HK-2 (cell line): ENCODE data around the gene ERN1.

Experiments
- DNase-seq: peaks from one replicate; pipeline ENCODE4 v3.0.0-alpha.2; 2018; ENCODE audit not compliant: unreplicated experiment

The ERN1 gene

DNA sequence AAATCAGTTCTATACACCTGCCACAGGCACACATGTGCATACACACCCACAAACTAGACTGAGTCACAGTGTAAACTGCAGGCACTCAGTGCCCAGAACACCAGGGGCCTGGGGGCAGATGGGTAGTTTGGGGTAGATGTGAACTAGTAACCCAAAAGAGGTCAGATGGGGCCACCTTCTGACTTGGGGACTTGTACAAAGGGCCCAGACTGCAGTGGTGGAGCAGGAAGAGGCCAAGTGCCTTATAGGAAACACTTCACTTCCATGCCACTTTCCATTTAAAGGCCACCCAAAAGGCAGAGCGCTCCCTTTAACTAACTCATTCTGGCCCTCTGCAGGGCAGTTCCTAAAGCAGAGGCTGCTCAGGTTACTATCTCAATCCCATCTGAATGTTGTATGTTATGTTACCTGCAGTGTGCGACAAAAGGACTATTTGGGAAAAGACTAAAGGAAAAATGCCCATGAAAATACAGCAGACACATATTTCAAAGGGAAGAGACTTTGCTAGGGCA, 27.8 kb upstream of the ERN1 start:
- no peak for DNase-seq

DNA sequence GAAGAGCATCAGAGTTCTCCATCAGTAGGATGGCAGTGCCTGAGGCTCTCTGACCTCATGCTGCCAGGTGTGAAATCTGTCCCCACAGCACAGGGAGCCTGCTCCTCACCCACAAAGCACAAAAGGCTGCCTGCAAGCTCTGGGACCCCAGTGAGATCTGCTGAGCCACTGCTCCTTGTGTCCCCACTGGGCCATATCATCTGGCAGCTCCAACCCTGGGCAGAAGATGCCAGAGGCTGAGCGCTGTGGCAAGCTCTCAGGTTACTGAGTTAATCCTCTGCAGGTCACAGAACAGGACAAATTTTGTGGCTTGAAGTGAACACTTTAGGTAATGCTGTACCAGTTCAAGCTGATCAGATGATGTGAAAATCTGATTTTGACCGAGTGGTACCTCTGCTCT, 26.7 kb upstream of the ERN1 start:
- no peak for DNase-seq

DNA sequence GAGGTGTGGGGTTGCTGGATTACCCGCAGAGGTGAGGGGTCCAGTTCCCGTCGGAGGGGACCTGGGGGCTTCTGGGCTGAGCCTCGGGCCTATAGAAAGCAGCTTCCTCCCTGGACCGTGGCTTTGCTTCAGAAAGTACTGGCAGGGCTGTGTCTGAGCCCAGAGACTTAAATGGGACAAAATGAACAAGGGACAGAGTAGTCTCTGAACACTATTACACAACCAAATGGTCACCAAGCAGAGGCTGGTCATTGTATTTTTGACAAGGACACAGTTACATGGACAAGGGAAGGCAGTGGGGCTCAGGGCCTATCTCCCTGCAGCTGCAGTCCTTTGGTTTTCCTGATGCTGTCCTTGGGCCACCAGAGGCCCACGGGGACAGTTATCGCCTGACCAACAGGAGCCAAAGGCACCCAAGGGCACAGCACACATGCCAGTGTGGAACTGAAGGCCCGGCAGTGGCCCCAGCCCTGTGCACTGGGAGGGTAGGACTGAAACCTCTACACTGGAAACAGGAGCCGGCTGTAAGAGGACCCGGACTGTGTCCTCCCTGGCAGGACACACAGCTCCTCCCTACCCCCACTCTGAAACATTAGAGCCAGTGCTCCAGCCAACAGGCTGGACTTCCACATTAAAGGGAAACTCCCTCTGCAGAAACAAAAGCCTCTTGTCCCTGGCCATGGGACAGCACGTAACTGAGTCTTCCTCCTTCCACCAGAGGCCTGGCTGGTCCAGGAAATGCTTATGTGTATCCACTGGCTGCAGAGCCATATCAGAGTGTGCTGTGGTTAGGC, 26.0 kb upstream of the ERN1 start:
- DNase-seq = no peak

DNA sequence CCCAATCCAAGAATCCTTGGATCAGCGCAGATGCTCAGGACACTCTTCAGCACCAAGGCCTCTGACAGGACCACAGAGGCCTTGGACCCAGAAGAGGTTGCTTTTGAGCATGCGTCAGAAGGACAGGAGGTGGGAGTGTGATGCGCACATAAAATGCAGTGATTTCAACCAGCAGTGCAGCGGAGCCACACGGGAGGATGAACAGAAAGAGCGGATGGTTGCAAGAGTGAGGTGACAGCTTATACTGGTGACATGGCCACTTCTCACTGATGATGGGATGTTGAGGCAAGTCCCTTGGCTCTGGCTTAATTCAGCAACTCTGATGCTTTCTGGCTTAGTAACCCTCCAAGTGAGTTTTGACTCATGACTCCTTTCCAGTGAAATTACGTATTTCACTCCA, 25.2 kb upstream of the ERN1 start:
- DNase-seq = no peak

DNA sequence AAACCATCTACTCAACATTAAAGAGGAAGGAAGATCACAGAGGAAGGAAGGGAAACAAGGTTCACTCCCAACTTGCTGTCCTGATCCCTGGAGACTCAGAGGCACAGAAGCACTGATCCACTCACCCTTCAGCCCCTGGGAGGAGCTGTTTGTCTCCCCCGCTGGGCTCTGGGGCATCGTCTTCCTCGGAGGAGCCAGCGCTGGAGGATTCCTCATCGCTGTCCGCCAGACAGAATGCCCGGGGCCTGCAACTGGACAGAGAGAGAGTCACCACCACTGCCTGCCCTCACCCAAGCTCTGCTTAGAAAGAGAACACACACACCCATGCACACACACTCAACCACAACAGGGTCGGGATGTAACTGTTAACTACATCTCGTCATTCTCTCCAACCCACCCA, 24.8 kb upstream of the ERN1 start:
- DNase-seq = no peak

DNA sequence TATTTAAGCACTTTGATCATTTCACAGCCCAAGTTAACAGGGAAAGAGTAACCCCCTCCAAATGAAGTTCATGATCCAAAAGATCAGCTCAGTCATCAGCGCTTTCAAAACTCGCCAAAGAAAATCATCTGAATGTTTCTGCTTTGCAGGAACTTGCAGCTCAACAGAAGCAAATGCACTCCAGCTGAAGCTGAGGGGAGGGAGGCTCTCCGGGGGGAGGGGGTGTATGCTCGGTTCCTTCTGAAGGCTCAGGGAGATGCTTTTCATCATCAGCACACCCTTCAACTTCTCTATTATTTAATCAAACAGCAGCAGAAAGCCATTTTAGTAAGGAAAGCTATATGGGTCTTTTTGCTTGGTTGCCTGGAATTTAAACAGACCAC, 24.4 kb upstream of the ERN1 start:
- DNase-seq = no peak

DNA sequence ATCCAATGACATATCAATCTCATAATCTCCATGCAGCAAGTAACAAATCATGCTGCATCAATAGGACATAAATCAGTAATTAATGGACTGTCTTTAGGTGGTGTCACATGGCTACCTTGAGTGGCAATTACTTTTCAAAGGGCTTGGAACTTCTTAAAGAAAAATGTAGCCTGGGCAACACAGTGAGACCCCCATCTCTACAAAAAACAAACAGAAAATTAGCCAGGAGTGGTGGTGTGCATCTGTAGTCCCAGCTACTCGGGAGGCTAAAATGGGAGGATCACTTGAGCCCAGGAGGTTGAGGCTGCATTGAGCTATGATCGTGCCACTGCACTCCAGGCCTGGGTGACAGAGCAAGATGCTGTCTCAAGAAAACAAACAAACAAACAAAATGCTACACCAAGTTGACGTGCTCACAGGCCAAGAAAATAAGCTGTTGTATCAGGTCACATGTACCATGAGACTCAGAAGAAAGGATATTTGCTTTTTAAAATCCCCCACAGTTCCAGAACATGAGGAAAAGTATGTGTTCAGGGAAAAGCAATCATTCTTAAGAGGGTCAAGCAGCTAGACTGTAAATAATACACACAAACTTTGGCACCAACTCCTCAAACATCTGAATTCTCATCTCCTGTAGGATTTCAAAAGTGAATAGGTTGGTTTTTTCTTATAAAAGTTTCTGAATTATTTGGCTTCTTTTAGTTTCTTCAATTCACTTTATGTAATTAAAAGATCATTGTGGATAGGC, 23.8 kb upstream of the ERN1 start:
- no peak for DNase-seq

DNA sequence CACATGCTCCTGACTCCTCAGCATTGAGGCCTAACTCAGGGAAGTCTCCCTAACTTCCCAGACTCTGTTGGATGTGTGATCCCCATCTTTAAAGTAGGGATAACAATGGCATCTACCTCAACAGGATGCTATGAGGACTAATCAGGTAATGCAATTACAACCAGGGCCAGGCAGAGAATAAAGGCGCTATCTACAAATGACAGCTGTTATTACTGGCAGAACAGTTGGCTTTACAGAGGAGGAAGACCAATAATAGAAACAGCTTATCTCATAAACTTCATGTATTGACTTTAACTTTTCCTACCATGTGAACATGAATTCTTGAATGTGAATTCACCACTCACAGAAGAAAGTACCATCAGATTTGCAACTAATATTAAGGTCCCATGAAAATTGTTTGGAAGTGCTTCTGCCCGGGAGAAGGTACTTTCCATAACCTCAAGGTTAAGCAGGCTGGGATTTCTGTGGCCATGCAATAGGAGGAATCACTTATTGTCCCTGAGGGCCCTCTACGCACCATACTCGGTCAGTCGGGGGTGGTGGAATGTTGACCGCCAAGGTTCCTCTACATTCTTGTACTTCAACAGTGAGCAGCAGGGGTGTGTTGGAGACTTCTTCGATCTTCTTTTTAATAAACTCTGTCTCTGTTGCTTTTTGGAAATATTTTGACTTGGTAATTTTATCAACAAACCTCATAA, 22.6 kb upstream of the ERN1 start:
- DNase-seq = no peak

DNA sequence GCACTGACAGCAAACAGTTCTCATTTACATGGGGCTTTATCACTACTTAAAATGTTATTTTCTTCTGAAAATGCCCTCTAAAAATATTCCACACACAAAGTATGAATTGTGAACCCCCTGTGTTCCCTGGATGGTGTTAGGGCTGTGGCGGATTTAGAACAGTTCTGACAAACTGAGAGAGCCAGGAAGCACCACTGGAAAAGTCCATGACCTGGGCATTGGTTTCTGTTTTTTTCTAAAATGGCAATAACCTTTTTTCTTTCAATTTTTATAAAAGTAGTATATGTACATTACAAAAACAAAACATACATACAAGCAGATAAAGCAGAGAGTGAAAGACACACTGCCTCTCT, 21.0 kb upstream of the ERN1 start:
- no peak for DNase-seq

DNA sequence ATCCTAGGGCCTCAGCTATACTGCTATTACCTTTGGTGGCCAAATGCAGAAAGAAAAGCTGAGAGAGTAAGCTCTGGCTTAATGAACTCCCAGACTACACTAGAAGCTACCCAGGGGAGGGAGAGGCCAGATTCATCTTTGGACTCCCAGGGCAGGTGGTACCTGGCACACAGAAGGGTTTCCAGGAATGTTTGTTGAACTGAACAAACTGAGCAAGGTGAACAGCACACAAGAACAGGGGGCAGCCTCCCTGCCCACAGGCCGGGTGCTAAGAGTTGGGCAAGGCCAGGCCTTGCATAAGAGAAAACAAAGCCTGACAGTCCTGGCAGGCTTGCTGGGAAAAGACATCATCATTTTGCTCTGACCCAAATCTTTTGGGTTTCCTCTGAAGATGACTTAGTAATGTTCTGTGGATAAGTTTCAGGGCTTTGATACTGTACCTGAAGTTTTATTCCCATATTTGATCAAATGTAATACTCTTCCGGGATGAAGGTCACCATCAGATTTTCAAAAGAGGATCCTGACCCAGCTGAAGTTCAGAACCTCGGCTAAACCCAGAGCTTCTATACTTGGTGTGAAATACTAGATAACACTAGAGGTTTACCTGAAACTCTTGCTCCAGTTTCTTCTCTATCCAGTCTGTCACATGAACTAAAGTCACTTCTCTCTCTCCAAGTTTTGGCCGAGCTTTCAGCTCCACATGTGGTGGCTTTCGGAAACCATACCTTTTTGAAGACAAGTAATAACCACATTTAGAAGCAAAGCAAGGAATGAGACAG, 20.5 kb upstream of the ERN1 start:
- no peak for DNase-seq

DNA sequence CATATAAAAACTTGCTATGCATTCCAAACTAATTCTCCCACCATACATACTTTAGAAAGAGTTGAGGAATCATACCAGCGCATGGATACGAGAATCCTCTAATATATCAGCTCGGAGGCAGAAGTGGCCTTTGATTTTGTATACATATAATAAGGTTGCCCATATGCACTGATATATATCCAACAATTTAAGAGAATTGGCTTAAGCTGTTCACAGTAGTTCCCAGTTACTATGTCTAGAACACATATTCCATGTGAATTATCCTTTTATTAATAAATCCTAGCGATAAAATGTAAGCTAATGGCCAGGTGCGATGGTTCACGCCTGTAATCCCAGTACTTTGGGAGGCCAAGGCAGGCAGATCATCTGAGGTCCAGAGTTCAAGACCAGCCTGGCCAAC, 19.3 kb upstream of the ERN1 start:
- no peak for DNase-seq

DNA sequence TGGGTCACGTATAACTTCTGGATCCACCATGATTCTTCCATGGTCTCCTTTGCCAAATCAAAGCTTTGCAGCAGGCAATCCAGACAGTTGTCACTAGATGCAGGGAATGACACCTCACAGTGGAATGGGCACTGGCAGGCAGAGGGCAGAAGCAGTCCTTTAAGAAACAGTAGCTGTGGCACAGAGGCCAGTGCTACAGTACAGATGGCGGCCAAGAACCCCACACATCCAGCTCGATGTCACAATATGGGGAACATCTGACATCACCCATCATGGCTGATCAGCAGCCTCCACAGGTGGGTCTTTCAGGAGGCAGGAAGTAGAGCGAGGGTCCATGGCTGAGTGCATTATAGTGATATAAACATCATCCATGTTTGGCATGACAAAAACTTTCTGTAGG, 18.8 kb upstream of the ERN1 start:
- peak; percentile 43 for DNase-seq

DNA sequence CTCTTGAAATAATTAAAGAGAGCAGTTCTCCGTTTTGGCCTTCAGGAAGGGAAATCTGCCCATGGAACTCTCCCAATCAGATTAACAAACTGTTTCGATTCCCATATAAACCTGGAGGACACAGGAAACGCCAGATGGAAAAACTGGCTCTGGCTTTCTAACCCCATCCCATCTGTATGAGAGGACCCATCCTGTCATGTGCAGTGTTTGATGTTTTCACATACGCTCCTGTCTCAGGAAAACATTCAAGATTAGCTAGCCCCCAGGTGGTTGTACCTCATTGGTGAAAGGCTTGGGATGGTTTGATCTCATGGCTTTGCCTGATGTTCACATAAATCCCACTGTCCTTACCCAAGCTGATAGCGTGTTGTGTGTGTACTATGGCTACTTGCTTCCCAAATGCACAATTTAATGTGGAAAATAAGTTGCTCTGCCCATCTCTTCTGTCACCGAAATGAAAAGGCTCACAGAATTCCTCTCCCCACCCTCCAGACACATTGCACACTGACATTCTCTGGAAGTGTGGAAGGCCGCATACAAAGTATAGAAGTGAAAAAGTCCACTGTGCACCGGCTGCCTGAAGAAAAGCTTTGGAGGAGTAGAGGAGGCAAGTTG, 18.2 kb upstream of the ERN1 start:
- peak; percentile 25 for DNase-seq

DNA sequence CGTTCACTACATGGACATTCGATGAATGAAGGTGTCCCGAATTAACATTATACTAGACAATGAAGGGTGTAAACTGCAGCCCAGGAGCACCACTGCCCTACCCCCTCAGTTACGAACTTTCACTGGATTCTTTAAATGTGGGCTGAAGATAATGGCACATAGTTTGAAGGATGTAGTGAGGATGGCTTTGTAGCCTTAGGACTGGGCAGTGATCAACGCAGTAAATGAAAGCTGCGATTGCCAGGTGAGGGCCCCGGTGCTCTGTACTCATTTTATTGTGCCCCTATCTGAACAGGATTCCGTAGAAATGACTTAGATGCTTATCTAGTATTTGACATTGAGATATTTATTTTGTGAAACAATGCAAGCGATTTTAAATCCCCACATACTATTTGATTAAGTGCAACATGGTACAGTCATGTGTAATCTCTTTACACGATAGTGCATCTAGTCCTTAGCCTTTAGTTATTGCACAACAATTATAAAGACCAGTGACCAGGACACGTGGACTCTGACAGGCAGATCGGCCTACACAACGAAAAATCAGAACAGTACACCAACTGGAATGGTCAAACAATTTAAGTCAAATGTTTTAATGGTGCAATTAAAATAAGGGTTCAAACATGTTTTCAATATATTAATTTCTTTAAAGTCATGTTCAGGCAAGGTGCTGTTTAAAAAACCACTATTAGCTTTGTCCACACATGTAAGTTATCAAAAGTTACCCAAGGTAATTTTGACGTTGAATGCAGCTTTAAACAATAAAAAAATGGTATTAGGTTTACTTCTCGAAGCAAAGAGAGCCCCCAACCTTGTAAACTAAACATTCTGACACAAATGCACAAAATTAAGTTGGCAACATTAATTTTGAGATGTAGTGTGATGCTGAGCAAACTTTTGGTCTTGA, 17.4 kb upstream of the ERN1 start:
- peak; percentile 25 for DNase-seq

DNA sequence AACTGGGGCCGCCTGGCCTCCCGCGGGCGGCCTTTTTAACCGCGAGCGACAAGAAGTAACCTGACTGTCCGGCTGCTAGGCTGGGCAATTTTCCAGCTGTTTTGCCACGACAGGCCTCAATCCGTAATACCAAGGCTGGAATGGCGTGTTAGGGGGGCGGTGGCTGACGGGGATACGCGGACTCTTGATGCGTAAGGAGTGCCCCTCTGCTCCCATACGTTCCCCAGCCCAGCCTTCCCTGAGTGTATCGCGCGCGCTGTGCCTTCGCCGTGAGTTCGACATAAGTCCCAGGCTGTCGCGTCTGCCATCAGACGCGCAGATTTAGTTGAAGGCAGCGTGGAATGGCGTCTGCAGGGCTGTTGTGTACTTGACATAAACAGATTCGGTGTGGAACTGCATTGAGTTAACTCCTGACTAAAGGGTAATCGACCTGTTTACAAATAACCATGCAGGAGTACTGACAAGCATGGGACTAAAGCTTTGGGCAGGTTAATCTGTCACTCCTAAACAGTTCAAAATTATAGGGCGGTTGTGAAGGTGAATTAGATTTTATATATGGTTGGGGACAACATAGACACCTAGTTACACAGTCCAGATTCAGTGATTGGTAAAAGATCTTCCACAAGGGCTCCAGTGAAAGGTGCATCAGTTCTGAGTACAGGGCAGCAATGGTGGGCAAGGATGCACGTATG, 16.6 kb upstream of the ERN1 start:
- DNase-seq = peak; percentile 56

DNA sequence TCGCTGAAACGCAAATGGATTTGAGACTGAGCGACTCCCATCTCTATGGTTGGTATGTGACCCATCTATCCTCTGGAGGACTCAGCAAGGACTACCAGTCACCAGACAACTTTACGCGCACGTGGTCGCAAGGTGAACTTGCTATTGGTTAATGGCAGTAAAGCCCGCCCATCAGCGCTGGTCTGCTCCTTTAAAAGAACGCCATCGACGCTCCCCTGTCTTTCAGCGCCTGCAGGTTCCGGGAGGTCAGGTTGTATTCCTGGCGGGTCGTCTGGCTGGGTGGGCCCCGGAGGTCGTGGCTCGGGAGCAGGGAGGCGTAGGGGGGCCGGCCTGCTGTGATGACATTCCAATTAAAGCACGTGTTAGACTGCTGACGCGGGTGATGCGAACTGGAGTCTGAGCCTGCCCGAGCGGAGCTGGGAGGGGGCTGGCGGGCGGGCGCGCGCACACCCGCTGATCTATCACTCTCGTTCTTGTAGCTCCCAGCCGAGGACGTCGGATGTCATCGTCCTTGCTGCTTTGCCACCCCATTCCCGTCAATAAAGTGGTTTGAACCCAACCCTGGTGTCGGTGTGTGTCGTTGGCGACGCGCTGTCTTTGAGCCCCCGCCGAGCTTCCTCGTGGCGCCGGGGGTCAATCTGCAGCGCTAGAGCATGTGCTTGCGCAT, 15.9 kb upstream of the ERN1 start:
- DNase-seq = peak; percentile 95

DNA sequence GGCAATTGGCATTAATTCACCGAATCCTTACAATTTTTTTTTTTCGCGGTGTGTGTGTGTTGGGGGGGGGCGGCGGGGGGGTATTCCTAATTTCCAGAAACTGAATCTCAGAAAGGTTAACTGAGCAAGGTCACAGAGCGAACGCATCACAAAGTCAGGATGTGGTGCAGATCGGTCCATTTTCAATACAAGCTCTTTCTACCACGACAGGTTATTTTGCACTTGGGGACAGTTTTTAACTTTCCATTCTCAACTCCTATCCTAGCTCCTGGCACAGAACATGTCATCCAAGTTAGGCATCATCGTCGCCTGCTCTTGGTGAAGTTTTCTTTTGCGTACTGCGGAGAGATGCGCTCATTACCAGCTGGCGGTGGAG, 15.4 kb upstream of the ERN1 start:
- no peak for DNase-seq

DNA sequence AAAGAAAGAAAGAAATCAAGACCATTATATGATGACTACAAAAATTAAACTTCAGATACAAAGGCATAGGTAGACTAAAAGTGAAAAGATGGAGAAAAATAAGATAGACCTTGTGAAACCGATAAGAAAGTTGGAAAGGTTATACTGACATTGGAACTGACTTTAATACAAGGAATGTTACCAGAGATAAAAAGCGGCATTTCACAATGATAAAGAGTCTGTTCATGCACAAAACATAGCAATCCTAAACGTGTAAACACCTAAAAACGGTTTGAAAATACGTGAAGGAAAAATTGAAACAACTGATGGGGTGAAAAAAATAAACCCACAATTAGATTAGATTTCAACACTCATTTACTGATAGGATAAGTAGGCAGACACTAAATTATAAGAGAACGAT, 9.6 kb upstream of the ERN1 start:
- DNase-seq = no peak

DNA sequence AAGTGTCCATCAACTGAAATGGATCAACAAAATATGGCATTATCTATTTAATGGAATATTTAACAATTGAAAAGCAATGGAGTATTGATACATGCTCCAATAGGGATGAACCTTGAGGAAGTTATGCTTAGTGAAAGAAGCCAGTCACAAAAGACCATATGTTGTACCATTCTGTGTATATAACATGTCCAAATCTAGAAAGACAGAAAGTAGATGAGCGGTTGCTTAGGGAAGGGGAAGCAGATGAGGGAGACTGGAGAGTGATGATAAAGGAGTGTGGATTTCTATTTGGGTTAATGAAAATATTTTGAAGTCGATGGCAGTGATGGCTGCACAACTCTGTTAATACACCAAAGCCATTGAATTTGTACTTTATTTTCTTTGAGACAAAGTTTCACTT, 8.5 kb upstream of the ERN1 start:
- DNase-seq = no peak
